GM18520 (cell line): ENCODE measurements around the gene NCAM1.

Source experiments
- ATAC-seq: cut with Tn5 transposase; IDR thresholded peaks from one replicate; pipeline ENCODE4 v1.9.1; 2021; ENCODE audit not compliant: unreplicated experiment

NCAM1 gene

DNA sequence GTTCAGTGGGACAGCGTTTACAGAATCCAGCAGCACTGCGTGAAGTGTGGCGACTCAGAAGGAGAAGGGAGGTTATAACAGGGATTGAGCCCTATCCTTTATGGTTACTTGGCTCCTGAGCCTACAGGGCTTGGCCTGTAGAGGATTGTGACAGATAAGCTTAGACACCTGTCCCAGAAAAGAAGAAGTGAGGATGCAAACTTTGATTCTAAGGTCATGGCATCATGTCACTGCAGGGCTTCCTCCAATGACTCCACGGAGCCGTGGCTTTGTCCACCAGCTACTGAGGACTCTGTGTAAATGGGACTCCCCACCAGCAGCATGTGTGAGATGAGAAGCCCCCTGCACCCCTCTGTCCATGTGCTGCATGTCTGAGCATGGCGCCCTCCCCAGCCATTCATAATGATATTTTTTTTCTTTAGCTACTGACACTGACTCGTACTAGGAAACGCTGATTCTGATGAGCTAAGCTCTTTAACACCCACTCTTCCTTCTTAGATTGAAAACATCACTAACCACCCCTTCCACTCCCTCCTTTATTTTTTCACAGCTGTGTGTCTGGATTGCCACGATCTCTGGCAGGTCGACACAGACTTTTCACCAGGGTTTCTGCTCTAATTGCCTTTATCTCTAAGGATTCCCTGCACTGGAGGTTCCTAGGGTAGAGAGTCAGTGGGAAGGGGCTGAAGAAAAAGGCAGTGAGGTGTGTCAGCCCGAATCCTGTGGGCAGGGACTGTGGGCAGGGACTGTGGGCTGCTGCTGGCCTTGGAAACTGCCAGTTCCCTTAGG, 287.7 kb downstream of the NCAM1 start:
- no peak for ATAC-seq

DNA sequence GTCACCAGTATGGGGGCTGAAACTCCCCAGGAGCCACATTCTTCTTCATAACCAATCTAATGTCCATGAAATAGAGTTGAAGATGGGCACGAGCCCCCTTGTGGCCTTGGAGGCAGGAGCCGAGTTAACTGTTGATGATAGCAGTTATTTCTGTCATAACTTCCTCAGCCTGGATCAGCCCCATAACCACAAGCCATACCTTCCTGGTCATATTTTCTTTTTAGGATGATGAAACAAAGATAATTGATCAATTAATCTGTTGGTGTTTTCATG, 288.2 kb downstream of the NCAM1 start:
- no peak for ATAC-seq

DNA sequence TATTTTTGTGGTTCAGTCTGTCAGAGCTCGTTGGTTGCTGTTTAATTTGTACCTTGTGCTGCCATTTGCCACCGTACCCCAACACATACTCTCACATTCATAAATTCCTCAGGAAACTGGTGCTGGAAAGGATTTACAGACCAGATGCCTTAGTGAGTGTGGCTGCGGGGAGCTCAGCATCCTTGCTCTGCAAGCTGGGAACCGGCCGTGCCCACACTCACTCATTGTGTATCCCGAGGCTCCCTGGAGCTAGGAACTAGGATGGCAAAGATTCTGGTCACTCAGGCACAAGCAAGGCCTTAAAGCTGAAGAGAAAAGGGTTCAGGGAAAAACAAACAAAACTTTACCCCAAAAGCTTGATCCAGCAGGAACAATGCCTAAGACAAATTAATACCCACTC, 288.6 kb downstream of the NCAM1 start:
- ATAC-seq: no peak

DNA sequence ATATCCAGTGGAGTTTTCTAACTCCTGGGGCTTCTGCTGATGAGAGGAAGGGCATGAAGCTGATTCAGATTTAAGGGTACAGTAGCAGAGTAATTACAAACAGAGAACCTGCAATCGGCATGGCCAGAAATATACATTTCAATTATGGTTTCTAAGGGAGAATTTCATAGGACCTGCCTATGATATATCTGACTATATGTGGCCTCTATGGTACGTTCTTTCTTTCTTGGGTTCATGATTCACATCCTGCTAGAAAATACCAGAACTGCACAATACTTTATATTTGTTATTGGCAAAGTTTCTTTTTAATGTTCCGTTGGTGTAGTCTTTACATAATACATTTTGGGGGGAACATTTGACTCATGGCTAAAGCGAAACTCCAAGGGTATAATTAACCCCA, 290.1 kb downstream of the NCAM1 start:
- ATAC-seq: no peak

DNA sequence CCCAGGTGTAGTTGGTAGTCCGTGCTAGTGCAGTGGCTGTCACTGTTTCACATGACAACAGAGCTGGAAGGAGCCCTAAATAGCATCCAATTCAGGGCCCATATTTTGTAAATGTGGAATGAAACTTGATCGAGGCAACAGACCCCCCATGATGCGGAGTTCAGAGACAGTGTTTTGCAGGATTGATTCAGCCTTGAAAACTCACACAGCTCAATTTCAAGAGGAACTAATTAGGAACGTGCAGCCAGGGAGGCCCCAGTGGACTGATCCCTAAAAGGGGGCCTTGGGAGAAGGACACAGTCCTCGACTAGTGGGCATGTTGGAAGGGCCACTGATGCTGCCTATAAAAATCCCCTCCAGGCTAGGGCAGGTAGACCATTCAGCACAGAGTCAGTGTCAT, 292.2 kb downstream of the NCAM1 start:
- ATAC-seq: no peak

DNA sequence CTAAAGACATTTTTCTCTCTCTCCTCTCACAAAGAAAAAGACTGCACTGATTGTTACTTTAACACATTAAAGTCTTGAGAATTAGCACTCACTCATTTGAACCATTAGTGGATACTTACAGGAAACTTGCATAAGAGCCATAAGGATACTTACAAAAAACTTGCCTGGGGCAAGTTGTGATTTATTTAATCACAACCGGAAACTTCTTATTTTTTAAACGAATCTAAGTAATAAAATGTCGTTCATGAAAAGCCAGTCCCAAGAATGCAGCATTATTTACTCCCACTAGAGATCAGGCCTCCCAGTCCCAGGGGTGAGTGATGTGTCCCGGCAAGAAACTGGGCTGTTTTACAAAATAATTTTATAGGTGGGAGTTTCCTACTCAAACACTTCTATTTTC, 293.9 kb downstream of the NCAM1 start:
- no peak for ATAC-seq

DNA sequence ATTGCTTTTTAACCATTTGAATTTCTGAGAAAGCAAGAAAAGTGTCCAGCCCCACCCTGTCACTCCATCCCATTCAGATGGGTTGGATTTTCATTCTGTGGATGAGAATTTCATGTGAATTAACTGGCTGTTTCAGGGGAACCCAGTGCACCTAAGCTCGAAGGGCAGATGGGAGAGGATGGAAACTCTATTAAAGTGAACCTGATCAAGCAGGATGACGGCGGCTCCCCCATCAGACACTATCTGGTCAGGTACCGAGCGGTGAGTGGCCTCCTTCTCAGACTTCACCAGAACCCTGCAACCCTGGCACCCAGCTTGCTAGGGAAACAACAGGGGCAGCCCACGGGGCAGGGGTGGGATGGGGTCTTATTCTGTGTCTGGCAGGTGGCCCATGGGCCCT, 294.5 kb downstream of the NCAM1 start:
- ATAC-seq: no peak

DNA sequence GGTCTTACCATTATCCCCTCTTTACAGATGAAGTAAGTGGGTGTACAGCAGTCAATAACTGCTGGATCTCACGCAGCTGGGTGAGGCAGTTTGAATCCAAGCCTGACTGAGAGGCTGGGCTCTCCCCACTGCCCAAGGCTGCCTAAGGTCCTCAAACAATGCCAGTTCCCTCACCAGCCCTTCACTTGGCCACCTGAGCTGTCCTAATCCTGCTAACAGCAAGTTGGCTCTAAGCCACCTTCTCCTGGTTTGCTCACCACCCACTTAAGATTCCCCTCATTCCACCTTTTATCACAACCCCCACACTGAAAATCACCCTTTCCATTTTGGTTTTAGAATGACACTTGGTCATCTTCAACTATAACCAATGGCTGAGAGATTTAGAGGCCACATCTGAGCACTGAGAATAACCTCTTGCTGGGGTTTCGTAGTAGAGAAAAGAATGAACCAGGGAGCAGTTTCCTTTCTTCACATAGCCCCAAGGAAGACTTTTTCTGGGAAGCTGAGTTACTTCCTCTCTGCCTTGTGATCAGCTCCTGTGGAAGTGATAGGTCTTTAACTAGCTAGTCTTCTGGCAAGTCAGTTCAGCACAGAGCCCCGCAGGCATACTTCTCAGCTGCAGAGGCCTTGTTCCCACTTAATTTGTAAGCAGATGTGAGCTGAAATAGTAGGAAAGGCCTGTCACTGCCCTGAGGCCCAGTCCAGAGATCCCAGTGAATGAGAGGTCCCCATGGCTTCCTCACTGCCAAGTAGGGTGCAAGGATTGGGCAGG, 295.4 kb downstream of the NCAM1 start:
- no peak for ATAC-seq

DNA sequence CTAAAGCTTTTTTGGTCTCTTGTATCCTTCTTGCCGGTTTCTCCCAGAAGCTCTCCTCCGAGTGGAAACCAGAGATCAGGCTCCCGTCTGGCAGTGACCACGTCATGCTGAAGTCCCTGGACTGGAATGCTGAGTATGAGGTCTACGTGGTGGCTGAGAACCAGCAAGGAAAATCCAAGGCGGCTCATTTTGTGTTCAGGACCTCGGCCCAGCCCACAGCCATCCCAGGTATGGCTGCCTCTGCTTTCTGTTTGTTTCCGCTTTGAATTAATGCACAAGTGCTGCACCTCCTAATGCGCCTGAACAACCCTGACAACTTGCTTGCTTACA, 298.8 kb downstream of the NCAM1 start:
- ATAC-seq: no peak

DNA sequence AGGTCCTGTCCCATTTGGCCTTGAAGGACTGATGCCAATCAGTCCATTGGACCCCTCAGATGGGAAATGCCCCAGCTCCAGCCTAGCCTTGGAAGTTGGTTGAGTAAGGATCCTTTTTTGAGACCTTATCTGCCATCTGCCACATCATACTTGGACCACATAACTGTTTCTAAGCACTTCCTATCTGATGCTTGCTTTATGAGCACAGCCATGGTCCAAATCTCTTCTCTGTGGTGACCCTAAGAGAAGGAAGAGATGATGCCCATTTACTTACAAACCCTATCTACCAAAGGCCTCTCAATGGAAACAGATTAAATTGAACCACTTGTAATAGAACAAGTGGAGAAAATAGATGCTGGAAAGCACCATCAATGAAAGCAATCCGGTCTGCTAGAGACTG, 299.3 kb downstream of the NCAM1 start:
- ATAC-seq: no peak

DNA sequence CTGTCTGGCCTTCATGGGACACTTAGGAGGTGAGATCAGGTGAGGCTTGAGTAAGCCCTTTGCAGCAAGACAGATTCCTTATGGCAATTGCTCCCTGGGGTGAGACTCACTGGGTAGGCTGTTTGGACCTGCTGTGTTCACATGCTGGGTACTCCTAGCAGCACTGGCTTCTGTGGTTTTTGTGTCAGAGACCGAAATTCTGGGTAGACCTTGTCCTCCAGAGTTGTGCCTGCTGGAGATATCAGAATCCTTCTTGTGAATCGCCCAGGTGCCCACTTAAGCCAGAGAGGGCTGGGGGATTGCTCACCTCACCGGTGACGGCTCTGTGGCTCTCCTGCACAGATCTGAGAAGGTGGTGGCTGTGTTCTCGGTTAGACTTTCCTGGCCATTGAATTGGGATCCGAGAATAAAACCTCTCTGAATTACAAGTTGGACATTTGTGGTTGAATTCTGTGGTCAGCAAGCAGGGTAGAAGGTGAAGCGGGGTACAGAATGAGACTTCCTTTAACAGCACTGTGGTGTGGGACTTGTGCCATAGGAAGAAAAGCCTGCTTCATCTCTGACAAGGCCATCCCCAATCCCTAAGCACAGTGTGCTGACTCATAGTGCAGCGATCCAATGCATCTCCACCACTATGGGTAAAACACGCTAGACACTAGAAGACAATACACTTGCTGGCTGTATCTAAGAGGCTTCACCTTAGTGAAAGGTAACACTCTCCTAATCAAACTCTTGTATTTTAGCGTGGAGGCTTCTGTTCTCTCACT, 300.7 kb downstream of the NCAM1 start:
- no peak for ATAC-seq

DNA sequence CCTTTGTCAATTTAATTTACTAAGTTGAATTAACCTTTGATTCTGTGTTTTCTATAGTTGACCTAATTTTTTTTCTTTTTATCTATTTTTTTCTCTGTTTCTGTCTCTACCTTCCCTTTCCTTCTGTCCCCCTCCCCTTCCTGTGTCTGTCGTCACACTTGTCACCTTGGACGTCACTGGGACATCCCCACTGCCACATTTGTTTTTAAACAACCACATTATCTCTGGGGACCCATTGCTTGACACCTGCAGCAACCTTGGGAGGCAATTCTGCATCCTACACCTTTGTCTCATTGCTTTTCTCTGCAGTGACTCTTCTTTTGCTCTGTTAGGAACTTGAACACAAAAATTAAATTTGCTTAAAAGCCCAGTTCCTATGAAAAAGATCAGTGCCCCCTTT, 301.4 kb downstream of the NCAM1 start:
- ATAC-seq: no peak

DNA sequence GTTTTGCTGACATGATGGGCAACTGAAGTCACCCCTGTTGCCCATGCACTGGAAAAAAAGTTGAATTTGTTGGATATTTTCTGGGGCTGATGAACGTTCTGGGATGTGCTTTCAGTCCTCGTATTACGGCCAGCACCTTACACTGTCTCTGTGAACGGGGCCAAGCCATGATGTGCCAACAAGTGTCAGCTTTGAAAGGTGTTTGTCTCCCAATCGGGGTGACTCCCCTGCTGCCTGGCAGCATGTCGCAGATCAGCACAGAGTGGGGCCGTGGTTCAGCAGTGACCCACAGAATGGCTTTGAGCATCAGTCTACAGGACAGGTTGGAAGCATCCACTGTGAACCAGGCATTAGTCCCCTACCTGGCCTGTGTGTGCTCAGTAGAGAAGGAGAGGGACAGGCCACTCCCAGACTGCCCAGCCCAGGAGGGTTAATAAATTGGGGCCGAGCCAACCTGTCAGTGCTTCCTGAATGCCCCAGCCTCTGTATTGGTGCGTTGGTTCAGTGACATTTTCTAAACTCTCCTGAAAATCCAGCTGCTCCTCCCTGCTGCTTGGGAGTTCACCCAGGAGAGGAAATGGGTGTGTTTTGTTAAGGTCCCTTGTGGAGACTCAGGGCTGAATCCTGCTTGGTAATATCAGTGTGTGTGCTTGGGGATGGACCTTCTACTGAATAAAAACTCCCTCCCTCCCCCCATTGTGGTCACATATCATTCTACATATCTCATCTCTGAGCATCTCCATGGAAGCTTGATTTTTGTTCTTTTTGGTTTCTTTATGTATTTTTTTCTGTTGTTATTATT, 302.4 kb downstream of the NCAM1 start:
- ATAC-seq: no peak

DNA sequence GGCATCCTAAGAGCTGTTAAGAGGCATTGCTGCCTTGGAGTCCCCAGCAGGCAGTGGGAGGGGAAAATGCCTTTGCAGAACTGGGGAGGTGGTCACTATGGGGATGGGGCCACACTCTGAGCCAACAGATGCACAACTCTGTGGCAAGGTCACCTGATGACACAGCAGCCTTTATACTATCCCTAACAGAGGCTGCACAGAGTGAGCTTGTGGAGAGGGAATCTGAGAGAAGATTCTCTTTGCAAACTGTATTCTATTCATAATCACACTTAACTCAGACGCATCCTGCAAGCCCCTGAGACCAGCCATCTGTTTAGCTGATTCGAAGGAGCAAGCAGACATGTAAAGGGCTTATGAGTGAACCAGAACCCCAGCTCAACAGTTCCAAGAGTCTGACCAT, 304.1 kb downstream of the NCAM1 start:
- no peak for ATAC-seq

DNA sequence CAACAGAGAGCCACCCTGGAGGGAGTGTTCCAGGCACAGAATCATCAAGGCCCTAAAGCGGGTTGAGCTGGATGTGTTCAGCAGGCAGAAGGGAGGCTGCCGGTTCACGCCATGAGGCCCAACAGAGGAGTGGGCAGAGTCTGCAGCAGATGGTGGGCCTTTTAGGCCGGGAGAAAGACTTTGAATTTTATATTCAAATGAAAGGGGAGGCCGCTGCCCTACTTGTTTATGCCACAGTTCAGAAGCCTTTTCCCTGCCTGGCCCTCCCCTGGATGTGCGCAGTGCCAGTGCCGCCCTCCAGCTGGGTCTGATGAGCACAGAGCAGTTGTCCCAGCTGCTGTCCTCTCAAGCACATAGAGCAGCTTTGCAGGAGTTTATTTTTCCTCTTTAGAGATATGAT, 306.3 kb downstream of the NCAM1 start:
- ATAC-seq: no peak

DNA sequence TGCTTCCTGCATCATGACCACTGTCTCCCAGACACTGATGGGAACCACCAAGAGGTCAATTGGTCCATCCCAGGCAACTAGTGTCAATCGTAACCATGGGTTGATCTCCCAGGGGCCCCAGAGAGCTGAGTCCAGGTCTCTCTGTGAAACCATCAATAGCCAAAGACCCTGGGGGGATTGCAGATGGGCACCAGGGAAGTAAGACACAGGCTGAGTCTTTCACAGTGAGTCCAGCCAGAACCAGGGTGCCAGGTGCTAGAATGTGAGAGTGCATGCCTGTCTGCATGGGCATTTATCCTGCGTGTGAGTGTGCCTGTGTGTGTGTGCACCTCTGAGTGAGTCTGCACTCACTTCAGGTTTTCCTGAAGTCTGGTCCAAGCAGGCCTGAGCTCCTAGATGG, 307.9 kb downstream of the NCAM1 start:
- ATAC-seq: no peak

DNA sequence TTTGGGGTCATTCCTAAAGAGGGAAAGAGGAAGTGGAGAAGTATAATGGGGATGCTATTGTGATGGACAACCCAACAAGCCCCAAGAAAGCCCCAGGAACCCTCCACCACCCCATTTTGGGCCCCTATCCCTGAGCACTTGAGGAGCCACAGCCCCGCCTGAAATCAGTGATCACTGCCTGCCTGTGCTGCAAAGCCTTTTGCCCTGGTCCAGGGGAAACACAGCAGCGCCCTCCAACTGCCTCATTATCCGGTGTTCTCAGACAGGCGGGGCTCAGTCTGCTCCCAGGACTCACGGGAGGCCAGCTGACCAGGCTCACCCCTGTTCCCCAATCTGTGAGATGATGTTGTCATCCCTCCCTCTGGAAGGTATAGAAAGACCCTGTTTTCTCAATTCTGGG, 308.4 kb downstream of the NCAM1 start:
- no peak for ATAC-seq

DNA sequence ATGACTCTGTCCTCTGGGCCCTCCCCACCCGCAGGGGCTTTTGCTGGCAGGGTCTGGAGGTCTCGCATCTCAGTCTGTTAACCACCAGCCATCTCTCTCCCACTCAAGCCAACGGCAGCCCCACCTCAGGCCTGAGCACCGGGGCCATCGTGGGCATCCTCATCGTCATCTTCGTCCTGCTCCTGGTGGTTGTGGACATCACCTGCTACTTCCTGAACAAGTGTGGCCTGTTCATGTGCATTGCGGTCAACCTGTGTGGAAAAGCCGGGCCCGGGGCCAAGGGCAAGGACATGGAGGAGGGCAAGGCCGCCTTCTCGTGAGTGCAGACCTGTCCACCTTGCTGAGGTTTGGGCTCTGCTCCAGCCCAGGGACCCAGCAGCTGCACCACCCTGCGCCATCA, 308.9 kb downstream of the NCAM1 start:
- ATAC-seq: no peak

DNA sequence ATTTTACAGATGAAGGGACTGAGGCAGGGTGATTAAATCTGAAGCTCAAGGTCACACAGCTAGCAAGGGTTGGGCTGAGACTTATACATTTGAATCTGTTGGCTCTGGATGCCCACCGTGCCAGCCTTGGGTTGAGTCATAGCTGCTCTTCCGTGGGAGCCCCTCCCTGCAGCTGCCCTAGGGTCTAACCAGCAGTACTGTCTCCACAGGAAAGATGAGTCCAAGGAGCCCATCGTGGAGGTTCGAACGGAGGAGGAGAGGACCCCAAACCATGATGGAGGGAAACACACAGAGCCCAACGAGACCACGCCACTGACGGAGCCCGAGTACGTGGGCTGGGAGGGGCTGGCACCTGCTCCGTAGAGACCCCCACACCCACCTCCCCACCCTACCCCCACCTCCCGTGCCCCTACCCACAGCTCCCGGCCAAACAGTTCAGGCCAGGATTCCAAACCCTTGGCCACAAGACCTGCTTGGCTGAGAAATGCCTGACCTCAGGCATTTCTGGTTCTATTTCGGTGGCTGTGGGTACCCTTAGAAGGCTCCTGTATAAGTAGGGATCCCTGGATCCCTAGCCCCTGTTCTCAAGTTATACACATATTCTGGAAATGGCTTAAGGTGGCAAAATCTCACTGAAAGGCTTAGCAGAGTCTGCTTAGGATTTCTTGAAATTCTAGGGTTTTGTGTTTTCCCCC, 310.5 kb downstream of the NCAM1 start:
- no peak for ATAC-seq

DNA sequence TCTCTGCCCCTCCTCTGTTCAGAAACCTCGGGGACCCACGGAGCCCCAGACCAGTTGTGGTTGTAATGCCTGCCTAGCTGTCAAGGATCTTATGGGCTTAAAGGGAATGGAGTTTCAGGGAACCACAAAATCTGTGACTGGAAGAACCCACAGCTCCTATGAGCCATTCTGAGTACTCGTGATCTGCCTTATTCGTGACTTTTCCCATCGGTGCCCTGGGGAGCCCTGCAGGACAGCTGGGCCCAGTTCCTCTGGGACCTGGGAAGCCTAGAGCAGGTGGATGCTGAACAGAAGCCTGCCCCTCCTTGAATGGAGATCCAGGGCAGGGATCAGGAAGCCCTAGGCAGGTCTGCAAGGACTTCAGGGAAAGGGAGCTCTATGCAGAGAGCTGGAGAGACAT, 311.1 kb downstream of the NCAM1 start:
- ATAC-seq: no peak
